ENCODE data around the gene NR4A1. TPM values are rescaled to one million over a fixed set of nuclear protein-coding genes. Genes with fewer than 3 reads are reported as not detected.

The NR4A1 gene
- total RNA-seq, 2 experiments from 2014 or later: 25.3 to 29.0 TPM

GRCh38 chr12:52084491-52085231 lies 33.4 kb downstream of the NR4A1 start:
- peaks cover 83% of the 10 kb centered on the region for H3K4me1 ChIP-seq (ENCODE audit: insufficient read depth, low read length, poor library complexity, severe bottlenecking)
- no peak overlapping the region for H3K4me3 ChIP-seq (ENCODE audit: low read depth, low read length, poor library complexity, severe bottlenecking)
- ChIA-PET POLR2A (interaction anchor here (0.6 to 2.1 kb wide), 6 partner anchors 40 to 1135 kb away, joined by 3 to 9 read pairs (median 4); no protein-coding TSS in a partner anchor), CTCF (ENCODE audit: unreplicated experiment) (interaction anchor here (1.5 kb wide), 1 partner anchor 59 kb away, joined by 13 read pairs; no protein-coding TSS in a partner anchor)
- BruUV-seq (replicated peaks): no TSS peak
- TF ChIP-seq CTCF (conservative IDR thresholded peaks at IDR 0.05; ENCODE audit: low read length) (no peak), EZH2phosphoT487 (IDR thresholded peaks at IDR 0.05; ENCODE audit: borderline replicate concordance, low read depth, low read length) (no peak)
- H3K36me3 ChIP-seq (ENCODE audit: insufficient read depth, low read length): peaks cover 6% of the 10 kb centered on the region; the same call in 1 of the 2 replicates
- no peaks in the 10 kb centered on the region for H3K9me3 ChIP-seq (ENCODE audit: low read length)
- no peak for DNase-seq (ENCODE audit: low spot score)
- intact Hi-C loops (cut with micrococcal nuclease; ENCODE audit: unreplicated experiment): no loop called here
- no peaks in the 10 kb centered on the region for H3K9me2 ChIP-seq (ENCODE audit: insufficient read depth, low read length)
- H4K20me1 ChIP-seq (ENCODE audit: insufficient read depth, low read length): no peaks in the 10 kb centered on the region
- H3K4me2 ChIP-seq (ENCODE audit: low read length): no peak overlapping the region
- H3K79me2 ChIP-seq (ENCODE audit: insufficient read depth, low read depth, low read length): no peaks in the 10 kb centered on the region
- H2AFZ ChIP-seq (ENCODE audit: low read length): no peak overlapping the region
- H3K27ac ChIP-seq (ENCODE audit: low read depth, low read length, poor library complexity, severe bottlenecking): no peak overlapping the region

- DNase-seq (ENCODE audit: low spot score): no peak
- no peak overlapping the region for H3K4me3 ChIP-seq (ENCODE audit: low read depth, low read length, poor library complexity, severe bottlenecking)
- H4K20me1 ChIP-seq (ENCODE audit: insufficient read depth, low read length): no peaks in the 10 kb centered on the region
- no peaks in the 10 kb centered on the region for H3K36me3 ChIP-seq (ENCODE audit: insufficient read depth, low read length)
- H3K9me2 ChIP-seq (ENCODE audit: insufficient read depth, low read length): no peaks in the 10 kb centered on the region
- CTCF ChIA-PET (ENCODE audit: unreplicated experiment): interaction anchor here (0.6 to 1.1 kb wide), 3 partner anchors 38 to 60 kb away, joined by 3 to 8 read pairs (median 4); no protein-coding TSS in a partner anchor
- no peak overlapping the region for H3K27ac ChIP-seq (ENCODE audit: low read depth, low read length, poor library complexity, severe bottlenecking)
- no peaks in the 10 kb centered on the region for H3K79me2 ChIP-seq (ENCODE audit: insufficient read depth, low read depth, low read length)
- TF ChIP-seq CTCF (conservative IDR thresholded peaks at IDR 0.05; ENCODE audit: low read length): no peak
- TF ChIP-seq EZH2phosphoT487 (IDR thresholded peaks at IDR 0.05; ENCODE audit: borderline replicate concordance, low read depth, low read length): no peak
- intact Hi-C loops (cut with micrococcal nuclease; ENCODE audit: unreplicated experiment): no loop called here
- H3K4me1 ChIP-seq (ENCODE audit: insufficient read depth, low read length, poor library complexity, severe bottlenecking): peaks cover 87% of the 10 kb centered on the region
- no peaks in the 10 kb centered on the region for H3K9me3 ChIP-seq (ENCODE audit: low read length)
- no peak overlapping the region for H3K4me2 ChIP-seq (ENCODE audit: low read length)
- BruUV-seq (replicated peaks): no TSS peak
- POLR2A ChIA-PET: interaction anchor here (0.6 to 2.1 kb wide), 4 partner anchors 12 to 60 kb away, joined by 3 to 9 read pairs (median 4); no protein-coding TSS in a partner anchor
- H2AFZ ChIP-seq (ENCODE audit: low read length): no peak overlapping the region
These were observed 34.5 kb downstream of the NR4A1 start for GRCh38 chr12:52085682-52086180.

Measured in OCI-LY7 (cell line).